PC-9 (cell line): ENCODE results near the gene MYO3B.

Experiments
- EZH2 ChIP-seq: fragments of 200-600 bp; sonication (generic); IDR thresholded peaks from 2 replicates; pipeline ENCODE4 v1.8.0; 2017; ENCODE audit warnings: antibody characterized with exemption, low read depth
- TF ChIP-seq, protein P1 (sequence below): fragments of 200-600 bp; sonication (generic); conservative IDR thresholded peaks from 2 replicates; pipeline ENCODE4 v1.6.1; 2017; ENCODE audit warnings: mixed run types, antibody characterized with exemption, mild to moderate bottlenecking, moderate library complexity

- TF ChIP-seq, protein P1, sequence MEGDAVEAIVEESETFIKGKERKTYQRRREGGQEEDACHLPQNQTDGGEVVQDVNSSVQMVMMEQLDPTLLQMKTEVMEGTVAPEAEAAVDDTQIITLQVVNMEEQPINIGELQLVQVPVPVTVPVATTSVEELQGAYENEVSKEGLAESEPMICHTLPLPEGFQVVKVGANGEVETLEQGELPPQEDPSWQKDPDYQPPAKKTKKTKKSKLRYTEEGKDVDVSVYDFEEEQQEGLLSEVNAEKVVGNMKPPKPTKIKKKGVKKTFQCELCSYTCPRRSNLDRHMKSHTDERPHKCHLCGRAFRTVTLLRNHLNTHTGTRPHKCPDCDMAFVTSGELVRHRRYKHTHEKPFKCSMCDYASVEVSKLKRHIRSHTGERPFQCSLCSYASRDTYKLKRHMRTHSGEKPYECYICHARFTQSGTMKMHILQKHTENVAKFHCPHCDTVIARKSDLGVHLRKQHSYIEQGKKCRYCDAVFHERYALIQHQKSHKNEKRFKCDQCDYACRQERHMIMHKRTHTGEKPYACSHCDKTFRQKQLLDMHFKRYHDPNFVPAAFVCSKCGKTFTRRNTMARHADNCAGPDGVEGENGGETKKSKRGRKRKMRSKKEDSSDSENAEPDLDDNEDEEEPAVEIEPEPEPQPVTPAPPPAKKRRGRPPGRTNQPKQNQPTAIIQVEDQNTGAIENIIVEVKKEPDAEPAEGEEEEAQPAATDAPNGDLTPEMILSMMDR = no peak
- TF ChIP-seq EZH2 = no peak
Measured at GRCh38 chr2:170142502-170142901, 35.4 kb upstream of the MYO3B start.
